Measurements from ENCODE around the gene C6orf89.

GRCh38 chr6:36926708-36927513, 41.2 kb downstream of the C6orf89 start:
- TF ChIP-seq CTCF (IDR thresholded peaks at IDR 0.05): no peak
- no peak for TF ChIP-seq ATF3 (CRISPR knock-in tag; conservative IDR thresholded peaks at IDR 0.05)
- no peak for TF ChIP-seq GTF2I (CRISPR knock-in tag; conservative IDR thresholded peaks at IDR 0.05)
- TF ChIP-seq E2F5 (CRISPR knock-in tag; IDR thresholded peaks at IDR 0.05): no peak
- no peak for TF ChIP-seq CREM (CRISPR knock-in tag; IDR thresholded peaks at IDR 0.05)
- no peak for TF ChIP-seq USF2 (CRISPR knock-in tag; IDR thresholded peaks at IDR 0.05)
- no peak for TF ChIP-seq GABPB1 (CRISPR knock-in tag; IDR thresholded peaks at IDR 0.05)
- TF ChIP-seq E2F1 (CRISPR knock-in tag; IDR thresholded peaks at IDR 0.05): no peak
- no peak for TF ChIP-seq OVOL2 (CRISPR knock-in tag; IDR thresholded peaks at IDR 0.05; ENCODE audit: borderline replicate concordance)

Data from WTC11 (cell line).